IMR-90 (cell line): ENCODE measurements around the gene ZNF287. TPM values are rescaled to one million over a fixed set of nuclear protein-coding genes. Genes with fewer than 3 reads are reported as not detected.

Experiments
- ATAC-seq: fragments of 200-7000 bp; cut with Tn5 transposase; 2 replicates; pipeline ENCODE4 v1.9.1; 2020; ENCODE audit warnings: low read depth, mild to moderate bottlenecking, moderate library complexity
- BruUV-seq: library from RNA; stranded (reverse); fragments of 400-500 nt; replicated peaks from 2 replicates; lab custom pipeline; 2021; lab: Mats Ljungman, UMichigan
- CTCF ChIA-PET: fragments of 300-600 bp; formaldehyde crosslinking; extraction: SDS; loops from one replicate; lab custom pipeline; 2021; ENCODE audit warnings: antibody characterized with exemption; lab: Yijun Ruan, JAX
- POLR2A ChIA-PET: fragments of 300-600 bp; sonication (Branson Sonifier 250); formaldehyde crosslinking; loops from one replicate; lab custom pipeline; 2022; ENCODE audit warnings: antibody characterized with exemption; ENCODE audit not compliant: unreplicated experiment; lab: Charles Lee
- DNase-seq: peaks from one replicate; pipeline ENCODE4 v3.0.0; 2013
- H2AFZ ChIP-seq: replicated peaks from 2 replicates; pipeline ENCODE3; 2013; ENCODE audit warnings: low read length, mild to moderate bottlenecking; ENCODE audit not compliant: poor library complexity
- H2AK5ac ChIP-seq: 2 replicates; pipeline ENCODE4 v1.6.1; 2013; ENCODE audit warnings: low read depth, low read length, inconsistent platforms
- H2AK9ac ChIP-seq: replicated peaks from 2 replicates; pipeline ENCODE3; 2013; ENCODE audit warnings: mild to moderate bottlenecking, low read depth, low read length, moderate library complexity; ENCODE audit not compliant: poor library complexity
- H2BK120ac ChIP-seq: 2 replicates; pipeline ENCODE4 v1.6.1; 2013; ENCODE audit warnings: low read depth, low read length, inconsistent platforms
- H2BK15ac ChIP-seq: 3 replicates; pipeline ENCODE4 v1.6.1; 2013; ENCODE audit warnings: low read depth, low read length, inconsistent platforms
- H2BK20ac ChIP-seq: 2 replicates; pipeline ENCODE4 v1.6.1; 2013; ENCODE audit warnings: low read depth, mild to moderate bottlenecking, inconsistent platforms, low read length, moderate library complexity
- H2BK5ac ChIP-seq: 2 replicates; pipeline ENCODE4 v1.6.1; 2013; ENCODE audit warnings: mild to moderate bottlenecking, low read depth, low read length, inconsistent platforms; ENCODE audit not compliant: poor library complexity, severe bottlenecking
- H3K14ac ChIP-seq: replicated peaks from 2 replicates; pipeline ENCODE4 v1.6.1; 2013; ENCODE audit warnings: low read depth, low read length, inconsistent platforms
- H3K18ac ChIP-seq: 2 replicates; pipeline ENCODE4 v1.6.1; 2013; ENCODE audit warnings: low read depth, low read length, control low read depth
- H3K23ac ChIP-seq: 2 replicates; pipeline ENCODE4 v1.6.1; 2013; ENCODE audit warnings: low read depth, low read length, inconsistent platforms
- H3K27ac ChIP-seq: 2 replicates; pipeline ENCODE4 v1.5.1; 2013; ENCODE audit warnings: mild to moderate bottlenecking, control low read depth, low read length; ENCODE audit not compliant: insufficient read depth
- H3K27me3 ChIP-seq: 2 replicates; pipeline ENCODE4 v1.6.1; 2013; ENCODE audit warnings: low read length; ENCODE audit not compliant: control insufficient read depth, insufficient read depth
- H3K36me3 ChIP-seq: 2 replicates; pipeline ENCODE4 v1.6.1; 2013; ENCODE audit warnings: low read length, mixed read lengths; ENCODE audit not compliant: control insufficient read depth, insufficient read depth
- H3K4ac ChIP-seq: 2 replicates; pipeline ENCODE4 v1.6.1; 2013; ENCODE audit warnings: low read depth, low read length, inconsistent platforms
- H3K4me1 ChIP-seq: 2 replicates; pipeline ENCODE4 v1.6.1; 2013; ENCODE audit warnings: low read length, mixed read lengths; ENCODE audit not compliant: control insufficient read depth, insufficient read depth
- H3K4me2 ChIP-seq: 2 replicates; pipeline ENCODE4 v1.6.1; 2013; ENCODE audit warnings: low read depth, mild to moderate bottlenecking, control low read depth, low read length, moderate library complexity
- H3K4me3 ChIP-seq: 2 replicates; pipeline ENCODE4 v1.5.1; 2013; ENCODE audit warnings: low read depth, mild to moderate bottlenecking, control low read depth, low read length, moderate library complexity; ENCODE audit not compliant: insufficient read depth
- H3K56ac ChIP-seq: 2 replicates; pipeline ENCODE4 v1.6.1; 2013; ENCODE audit warnings: low read length, inconsistent platforms; ENCODE audit not compliant: insufficient read depth; ENCODE audit errors: extremely low read depth
- H3K79me1 ChIP-seq, 2 experiments: 2 replicates each; pipeline ENCODE4 v1.6.1; 2013; ENCODE audit warnings: low read length in 2 of 2, inconsistent platforms in 1 of 2, low read depth in 1 of 2
- H3K9ac ChIP-seq: 2 replicates; pipeline ENCODE4 v1.6.1; 2013; ENCODE audit warnings: low read depth, low read length, control low read depth
- H3K9me1 ChIP-seq: 2 replicates; pipeline ENCODE4 v1.6.1; 2013; ENCODE audit warnings: low read length, inconsistent platforms; ENCODE audit not compliant: insufficient read depth
- H3K9me3 ChIP-seq: 2 replicates; pipeline ENCODE4 v1.6.1; 2013; ENCODE audit warnings: low read length; ENCODE audit not compliant: control insufficient read depth, insufficient read depth
- H4K20me1 ChIP-seq: 2 replicates; pipeline ENCODE4 v1.6.1; 2013; ENCODE audit warnings: low read length, inconsistent platforms; ENCODE audit not compliant: insufficient read depth
- H4K5ac ChIP-seq: 2 replicates; pipeline ENCODE4 v1.6.1; 2013; ENCODE audit warnings: mild to moderate bottlenecking, low read depth, low read length, control low read depth
- H4K8ac ChIP-seq, 2 experiments: 2 replicates each; pipeline ENCODE4 v1.6.1; 2013; ENCODE audit warnings: low read depth in 2 of 2, low read length in 2 of 2, control low read depth in 1 of 2, inconsistent platforms in 1 of 2
- H4K91ac ChIP-seq: 2 replicates; pipeline ENCODE4 v1.6.1; 2013; ENCODE audit warnings: low read depth, low read length, inconsistent platforms; ENCODE audit not compliant: insufficient read depth
- CEBPB ChIP-seq: IDR thresholded peaks from 2 replicates; pipeline ENCODE4 v1.6.1; 2012; ENCODE audit warnings: low read depth, low read length, improper control_type of control experiment
- ELK1 ChIP-seq: fragments of 150-350 bp; IDR thresholded peaks from 2 replicates; pipeline ENCODE4 v1.6.1; 2016; ENCODE audit warnings: low read depth, mild to moderate bottlenecking, low read length, moderate library complexity, borderline replicate concordance
- FOS ChIP-seq: fragments of 150-350 bp; IDR thresholded peaks from 2 replicates; pipeline ENCODE4 v1.6.1; 2016; ENCODE audit warnings: low read depth, low read length
- MAZ ChIP-seq: IDR thresholded peaks from 2 replicates; pipeline ENCODE4 v1.6.1; 2012; ENCODE audit warnings: low read depth, mild to moderate bottlenecking, low read length, improper control_type of control experiment, moderate library complexity, borderline replicate concordance
- RAD21 ChIP-seq: IDR thresholded peaks from 2 replicates; pipeline ENCODE4 v1.6.1; 2012; ENCODE audit warnings: low read length, improper control_type of control experiment
- WGBS, 2 experiments: methylation state at CpG; one replicate each; pipeline versions ENCODE4 v1.1.5 to v1.1.7; 2013; ENCODE audit warnings: missing lambda C conversion rate in 2 of 2; ENCODE audit not compliant: insufficient read length in 1 of 2; ENCODE audit errors: extremely low coverage in 2 of 2; 5-methylcytosine and 5-hydroxymethylcytosine counted together
- dilution Hi-C: fragments of 300-500 bp; cut with HindIII; formaldehyde crosslinking; loops from one replicate; pipeline ENCODE4 v1.14.3; 2018; ENCODE audit warnings: low sequenced_read_pairs; ENCODE audit not compliant: unreplicated experiment
- in situ Hi-C: fragments of 300-500 bp; cut with MboI; formaldehyde crosslinking; loops from 3 replicates; pipeline ENCODE4 v1.14.3; 2019; ENCODE audit warnings: low sequenced_read_pairs, inconsistent platforms, mixed read lengths
- intact Hi-C: fragments of 100-400 bp; cut with micrococcal nuclease; formaldehyde crosslinking; loops from 2 replicates; pipeline ENCODE4 v1.10.0; 2022
- polyA plus RNA-seq, 3 experiments: library from polyadenylated mRNA; depleted of rRNA; stranded (reverse); fragments of >200 nt; gene quantifications; 2 replicates each; pipeline ENCODE4 v1.2.3, GENCODE V29; 2012; ENCODE audit warnings: low replicate concordance in 1 of 3
- total RNA-seq: library from RNA; depleted of rRNA; stranded (reverse); fragments of >200 nt; gene quantifications from 2 replicates; pipeline ENCODE4 v1.2.3, GENCODE V29; 2012
- TF ChIP-seq, protein P1 (sequence below): conservative IDR thresholded peaks from 2 replicates; pipeline ENCODE4 v1.5.1; 2012; ENCODE audit warnings: mild to moderate bottlenecking, low read depth, low read length, improper control_type of control experiment

The ZNF287 gene
- total and polyA plus RNA-seq, 2 of the 4 experiments (the other 2 are of a cell fraction) = 5.3 to 7.0 TPM

DNA sequence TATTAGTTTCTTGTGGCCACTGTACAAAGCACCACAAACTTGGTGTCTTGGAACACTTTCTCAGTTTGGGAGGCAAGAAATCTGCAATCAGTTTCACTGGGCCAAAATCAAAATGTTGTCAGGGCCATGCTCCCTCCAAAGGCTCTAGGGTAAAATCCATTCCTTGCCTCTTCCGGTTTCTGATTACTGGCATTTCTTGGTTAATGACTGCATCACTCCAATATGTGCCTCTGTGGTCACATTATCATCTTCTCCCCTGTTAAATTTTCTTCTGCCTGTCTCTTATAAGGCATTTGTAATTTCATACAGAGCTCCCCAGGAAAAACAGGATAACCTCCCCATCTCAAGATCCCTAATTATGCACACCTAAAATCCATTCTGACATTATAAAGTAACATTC lies 34.8 kb downstream of the ZNF287 start:
- Histone ChIP-seq H3K27ac (no peak overlapping the region), H3K18ac (no peak overlapping the region), H2AK5ac (no peak overlapping the region), H3K56ac (no peak overlapping the region), H3K4me1 (no peaks in the 10 kb centered on the region), H4K20me1 (no peaks in the 10 kb centered on the region), H3K23ac (no peak overlapping the region), H2AK9ac (no peak overlapping the region), H3K9me3 (no peaks in the 10 kb centered on the region), H2BK120ac (no peak overlapping the region), H3K36me3 (no peaks in the 10 kb centered on the region), H2AFZ (no peak overlapping the region), H3K4me3 (no peak overlapping the region), H2BK20ac (no peak overlapping the region), H4K5ac (no peak overlapping the region), H2BK15ac (no peak overlapping the region), H4K91ac (no peak overlapping the region), H3K27me3 (peaks cover 8% of the 10 kb centered on the region), H2BK5ac (no peak overlapping the region), H3K9ac (no peak overlapping the region), H3K79me1 (no peaks in the 10 kb centered on the region), H3K9me1 (no peaks in the 10 kb centered on the region), H3K4me2 (no peak overlapping the region), H3K14ac (no peak overlapping the region), H4K8ac (no peak overlapping the region), H3K4ac (no peak overlapping the region)
- dilution Hi-C loops (no loop called here), intact Hi-C loops (no loop called here), in situ Hi-C loops (no loop called here)
- WGBS, 2 experiments = 88% methylated on average over 1 of the region's 1 CpG; no CpG with 5 or more reads in 1 of the 2 experiments
- ChIA-PET POLR2A (no interaction called here), CTCF (interaction anchor here (1.0 to 1.8 kb wide), 2 partner anchors 9 to 13 kb away, joined by 8 to 10 read pairs; no protein-coding TSS in a partner anchor)
- DNase-seq (no peak), ATAC-seq (no peak)
- TF ChIP-seq CEBPB (no peak), MAZ (no peak), FOS (no peak), ELK1 (no peak), RAD21 (no peak)
- TF ChIP-seq, protein P1, sequence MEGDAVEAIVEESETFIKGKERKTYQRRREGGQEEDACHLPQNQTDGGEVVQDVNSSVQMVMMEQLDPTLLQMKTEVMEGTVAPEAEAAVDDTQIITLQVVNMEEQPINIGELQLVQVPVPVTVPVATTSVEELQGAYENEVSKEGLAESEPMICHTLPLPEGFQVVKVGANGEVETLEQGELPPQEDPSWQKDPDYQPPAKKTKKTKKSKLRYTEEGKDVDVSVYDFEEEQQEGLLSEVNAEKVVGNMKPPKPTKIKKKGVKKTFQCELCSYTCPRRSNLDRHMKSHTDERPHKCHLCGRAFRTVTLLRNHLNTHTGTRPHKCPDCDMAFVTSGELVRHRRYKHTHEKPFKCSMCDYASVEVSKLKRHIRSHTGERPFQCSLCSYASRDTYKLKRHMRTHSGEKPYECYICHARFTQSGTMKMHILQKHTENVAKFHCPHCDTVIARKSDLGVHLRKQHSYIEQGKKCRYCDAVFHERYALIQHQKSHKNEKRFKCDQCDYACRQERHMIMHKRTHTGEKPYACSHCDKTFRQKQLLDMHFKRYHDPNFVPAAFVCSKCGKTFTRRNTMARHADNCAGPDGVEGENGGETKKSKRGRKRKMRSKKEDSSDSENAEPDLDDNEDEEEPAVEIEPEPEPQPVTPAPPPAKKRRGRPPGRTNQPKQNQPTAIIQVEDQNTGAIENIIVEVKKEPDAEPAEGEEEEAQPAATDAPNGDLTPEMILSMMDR = no peak
- no TSS peak for BruUV-seq
